Right renal pelvis (tissue), 4 donors: ENCODE measurements around the gene ARID4B. TPM values are rescaled to one million over a fixed set of nuclear protein-coding genes. Genes with fewer than 3 reads are reported as not detected.
"Not testable (repeated sequence)": the region's sequence is repeated elsewhere in the genome, so short reads cannot be mapped to it uniquely, and the experiment has no call there.

Source experiments
- DNase-seq, 4 donors: peaks; one replicate each; pipeline ENCODE4 v3.0.0-alpha.2; 2013; ENCODE audit warnings: low read depth in 4 of 4, low spot score in 3 of 4, missing footprints in 1 of 4
- polyA plus RNA-seq, 4 donors: library from polyadenylated mRNA; unstranded; fragments of 120-200 nt; gene quantifications; one replicate each; pipeline ENCODE4 v1.2.1, GENCODE V29; 2013; ENCODE audit not compliant: insufficient read length in 4 of 4

The ARID4B gene
- polyA plus RNA-seq, 4 donors = 45.3 to 55.6 (median 50.3) TPM

- DNase-seq = no peak
Measured at GRCh38 chr1:235304549-235305451, 23.2 kb downstream of the ARID4B start.

DNA sequence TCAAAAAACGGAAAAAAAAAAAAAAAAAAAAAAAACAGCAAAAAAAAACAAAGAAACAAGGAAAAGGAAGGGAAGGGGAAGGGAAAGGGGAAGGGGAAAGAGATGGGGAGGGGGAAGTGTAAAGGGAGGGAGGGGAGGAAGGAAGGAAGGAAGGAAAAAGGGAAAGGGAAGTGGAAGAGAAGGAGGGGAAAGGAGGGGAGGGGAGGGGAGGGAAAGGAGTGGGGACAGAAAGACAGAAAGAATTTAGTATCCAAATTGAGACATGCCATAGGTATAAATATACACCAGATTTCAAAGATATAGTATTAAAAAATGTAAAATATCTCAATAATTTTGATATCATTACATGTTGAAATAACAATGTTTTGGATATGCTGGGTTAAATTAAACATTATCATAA is 25.8 kb downstream of the ARID4B start:
- no peak for DNase-seq

- no peak for DNase-seq
Measured at GRCh38 chr1:235299169-235299858, 28.7 kb downstream of the ARID4B start.

- DNase-seq = no peak
Measured at GRCh38 chr1:235298758-235299157, 29.2 kb downstream of the ARID4B start.

DNA sequence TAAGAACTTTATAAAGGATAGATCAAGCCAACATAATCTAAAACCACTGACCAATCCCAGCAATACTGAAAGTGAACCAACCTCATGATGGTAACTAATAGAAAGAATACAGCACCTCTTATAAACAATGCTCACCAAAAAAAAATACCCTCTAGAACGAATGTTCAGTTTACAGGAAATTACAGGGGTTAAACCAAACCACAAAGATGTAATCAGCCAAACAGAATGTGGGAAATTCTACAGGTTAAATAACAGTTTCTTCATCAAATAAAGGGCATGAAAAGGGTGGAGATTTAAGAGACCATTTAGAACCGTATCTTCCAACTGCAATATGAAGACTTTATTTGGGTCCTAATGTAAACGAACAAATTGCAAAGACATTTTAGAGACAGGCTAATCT is 30.4 kb downstream of the ARID4B start:
- no peak for DNase-seq

DNA sequence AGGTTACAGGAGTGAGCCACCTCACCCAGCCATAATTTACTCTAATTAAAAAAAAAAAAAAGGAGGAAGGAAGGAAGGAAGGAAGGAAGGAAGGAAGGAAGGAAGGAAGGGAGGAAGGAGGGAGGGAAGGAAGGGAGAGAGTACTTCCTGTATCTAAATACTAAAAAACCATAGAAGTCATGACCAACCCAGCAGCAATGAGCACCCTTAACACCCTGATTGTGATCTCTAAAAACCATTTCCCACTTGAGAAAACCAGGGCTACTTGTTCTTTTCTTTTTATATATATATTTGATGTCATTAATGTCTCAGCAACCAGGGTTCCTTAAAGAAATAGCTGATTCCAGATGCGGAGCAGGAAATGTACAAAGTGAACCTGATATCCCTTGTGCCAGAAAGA is 31.2 kb downstream of the ARID4B start:
- no peak for DNase-seq

GRCh38 chr1:235295902-235296350 is 32.1 kb downstream of the ARID4B start:
- no peak for DNase-seq

GRCh38 chr1:235293322-235293942 is 34.5 kb downstream of the ARID4B start:
- DNase-seq = no peak

DNA sequence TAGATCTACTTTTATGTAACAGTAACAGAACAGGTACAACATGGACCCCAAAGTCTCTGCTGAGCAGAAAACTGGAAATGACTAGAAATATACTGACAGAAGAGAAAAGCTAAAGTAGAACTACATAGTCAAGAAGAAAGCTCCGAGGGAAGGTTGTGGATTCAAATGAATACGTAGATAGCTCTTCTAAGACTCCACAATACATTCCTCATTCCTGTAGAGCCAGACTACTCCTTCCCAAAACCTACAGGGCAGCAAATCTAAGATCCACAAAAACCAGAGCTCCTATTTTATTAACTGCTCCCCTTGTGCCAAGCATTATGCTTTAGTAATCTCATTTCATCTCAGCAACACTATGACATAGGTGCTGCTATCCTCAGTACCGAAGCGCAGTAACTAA is 35.2 kb downstream of the ARID4B start:
- DNase-seq = no peak

GRCh38 chr1:235291599-235292091 is 36.3 kb downstream of the ARID4B start:
- DNase-seq = no peak

- DNase-seq = no peak
Measured at GRCh38 chr1:235290740-235291502, 37.1 kb downstream of the ARID4B start.

DNA sequence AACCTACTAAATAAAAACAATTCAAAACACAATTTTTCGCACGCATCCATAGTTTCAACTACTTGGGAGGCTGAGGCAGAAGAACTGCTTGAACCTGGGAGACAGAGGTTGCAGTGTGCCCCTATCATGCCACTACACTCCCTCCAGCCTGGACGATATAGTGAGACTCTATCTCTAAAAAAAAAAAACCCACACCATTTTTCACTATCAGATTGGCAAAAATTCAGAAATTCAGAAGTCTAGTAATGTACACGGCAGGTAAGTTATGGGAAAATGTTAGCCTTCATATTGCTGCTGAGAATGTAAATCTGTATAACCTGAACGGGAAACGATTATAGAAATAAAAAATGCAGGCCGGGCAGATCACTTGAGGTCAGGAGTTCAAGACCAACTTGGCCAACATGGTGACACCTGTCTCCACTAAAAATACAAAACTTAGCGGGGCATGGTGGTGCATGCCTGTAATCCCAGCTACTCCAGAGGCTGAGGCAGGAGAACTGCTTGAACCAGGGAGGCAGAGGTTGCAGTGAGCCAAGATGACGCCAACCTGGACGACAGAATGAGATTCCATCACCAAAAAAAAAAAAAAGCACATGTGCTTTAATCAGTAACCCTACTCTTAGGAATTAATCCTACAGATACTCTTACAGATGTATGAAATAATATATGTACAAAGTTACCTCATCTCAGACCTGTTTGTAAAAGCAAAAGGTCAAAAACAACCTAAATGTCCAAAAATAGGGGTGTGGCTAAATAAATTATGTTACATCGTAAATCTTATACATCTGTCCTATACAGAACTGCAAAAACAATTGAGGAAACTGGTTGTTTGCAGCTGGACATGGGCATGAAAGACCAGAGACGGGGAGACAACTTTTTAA is 37.9 kb downstream of the ARID4B start:
- no peak for DNase-seq

DNA sequence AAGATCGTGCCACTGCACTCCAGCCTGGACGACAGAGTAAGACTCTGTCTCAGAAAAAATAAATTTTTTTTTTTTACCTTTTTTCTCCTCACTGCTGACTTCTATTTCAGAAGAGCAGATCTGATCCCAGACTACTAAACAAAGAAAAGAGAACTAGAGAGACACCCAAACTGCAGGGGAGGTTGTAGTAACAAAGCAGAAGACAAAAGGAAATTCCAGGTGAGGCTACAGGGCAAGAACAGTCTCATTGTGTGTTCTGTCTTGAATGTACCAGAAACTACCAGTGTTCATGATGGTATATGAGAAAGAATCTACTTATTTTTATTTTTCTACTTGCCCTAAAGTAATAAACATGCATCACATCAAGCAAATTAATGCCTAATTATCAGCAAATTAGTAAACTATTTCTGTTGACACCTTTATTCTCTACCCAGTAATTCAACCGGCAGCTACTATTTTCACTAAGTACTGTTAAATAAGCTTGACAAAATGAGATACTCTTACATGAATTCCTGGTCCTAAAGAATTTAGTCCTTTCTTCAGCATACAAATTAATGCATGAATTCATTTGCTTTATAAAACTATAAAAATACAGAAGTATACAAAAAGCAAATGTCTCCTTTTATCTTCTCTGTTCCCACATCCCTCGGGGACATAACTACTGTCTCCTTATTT is 40.6 kb downstream of the ARID4B start:
- no peak for DNase-seq

DNA sequence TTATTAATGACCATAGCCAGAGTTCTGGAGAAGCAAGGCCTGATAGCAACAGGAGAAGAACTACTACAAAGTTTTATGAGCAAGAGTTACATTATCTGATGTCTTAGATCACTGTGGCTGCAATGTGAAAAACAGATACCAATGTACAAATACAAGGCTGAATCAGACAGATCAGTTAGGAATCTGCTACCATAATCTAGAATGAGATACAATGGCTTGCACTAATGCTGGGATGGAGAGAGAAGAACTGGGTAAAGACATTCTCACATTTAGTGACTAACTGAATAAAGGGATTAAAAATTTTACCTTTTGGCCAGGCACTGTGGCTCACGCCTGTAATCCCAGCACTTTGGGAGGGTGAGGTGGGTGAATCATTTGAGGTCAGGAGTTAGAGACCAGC is 41.3 kb downstream of the ARID4B start:
- DNase-seq = no peak

DNA sequence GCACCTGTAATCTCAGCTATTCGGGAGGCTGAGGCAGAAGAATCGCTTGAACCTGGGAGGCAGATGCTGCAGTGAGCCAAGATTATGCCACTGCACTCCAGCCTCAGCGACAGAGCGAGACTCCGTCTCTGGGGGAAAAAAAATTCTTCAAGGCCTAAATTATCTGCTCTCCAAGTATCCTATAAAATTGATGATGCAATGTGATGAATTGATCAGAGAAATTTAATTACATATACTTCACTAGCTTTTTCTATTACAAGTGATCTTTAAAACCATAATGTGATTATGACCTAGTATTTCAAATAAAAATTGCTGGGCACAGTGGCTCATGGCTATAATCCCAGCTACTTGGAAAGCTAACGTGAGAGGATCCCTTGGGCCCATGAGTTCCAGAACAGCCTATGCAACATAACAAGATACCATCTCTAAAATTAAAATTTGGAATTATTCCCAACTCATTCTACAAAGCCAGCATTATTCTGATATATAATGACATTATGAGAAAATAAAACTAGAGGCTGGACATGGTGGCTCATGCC is 43.7 kb downstream of the ARID4B start:
- no peak for DNase-seq

DNA sequence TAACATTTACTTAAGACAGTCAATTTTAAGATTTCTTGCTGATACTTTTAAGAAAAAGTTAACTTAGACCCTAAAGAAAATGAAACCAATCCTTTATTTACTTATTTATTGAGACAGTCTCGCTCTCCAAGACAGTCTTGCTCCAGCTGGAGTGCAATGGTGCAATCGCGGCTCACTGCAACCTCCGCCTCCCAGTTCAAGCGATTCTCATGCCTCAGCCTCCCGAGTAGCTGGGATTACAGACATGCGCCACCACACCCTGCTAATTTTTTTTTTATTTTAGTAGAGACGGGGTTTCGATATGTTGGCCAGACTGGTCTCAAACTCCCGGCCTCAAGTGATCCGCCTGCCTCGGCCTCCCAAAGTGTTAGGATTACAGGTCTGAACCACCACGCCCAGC is 44.3 kb downstream of the ARID4B start:
- DNase-seq = not testable (repeated sequence)

GRCh38 chr1:235280467-235280866 is 47.5 kb downstream of the ARID4B start:
- no peak for DNase-seq

DNA sequence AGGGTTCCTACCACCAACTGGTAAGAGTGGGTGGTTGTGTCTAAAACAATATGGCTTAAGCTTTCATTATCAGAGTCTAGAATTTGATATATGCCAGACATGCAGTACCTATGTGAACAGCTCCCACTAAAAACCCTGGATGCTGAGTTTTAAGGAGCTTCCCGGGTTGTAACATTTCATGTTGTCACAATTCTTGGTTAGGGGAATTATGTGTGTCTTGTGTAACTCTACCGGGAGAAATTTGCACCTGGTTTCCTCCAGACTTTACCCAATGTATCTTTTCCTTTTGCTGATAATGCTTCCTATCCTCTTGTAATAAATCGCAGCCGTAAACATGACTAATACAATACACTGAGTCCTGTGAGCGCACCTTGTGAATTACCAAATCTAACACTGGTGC is 48.3 kb downstream of the ARID4B start:
- no peak for DNase-seq

DNA sequence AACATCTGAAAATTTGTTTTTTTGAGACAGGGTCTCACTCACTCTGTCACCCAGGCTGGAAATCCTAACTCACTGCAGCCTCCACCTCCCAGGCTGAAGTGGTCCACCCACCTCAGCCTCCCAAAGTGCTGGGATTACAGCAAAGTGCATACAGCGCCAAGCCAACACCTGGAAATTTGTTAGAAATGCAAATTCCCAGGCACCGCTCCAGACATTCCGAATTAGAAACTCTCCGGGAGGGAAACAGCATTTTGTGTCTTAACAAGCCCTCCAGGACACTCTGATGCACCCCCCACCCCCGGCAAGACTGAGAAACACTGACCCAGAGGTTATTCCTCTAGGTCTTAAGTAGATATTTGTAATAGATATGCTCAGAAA is 49.1 kb downstream of the ARID4B start:
- no peak for DNase-seq
